Effector CD8-positive, alpha-beta T cell (primary cell): Measurements from ENCODE around the gene PHF14.

Source experiments
- DNase-seq: peaks from one replicate; lab custom pipeline; 2025; lab: John Stamatoyannopoulos, UW

Gene PHF14

GRCh38 chr7:11170863-11171568, 197.3 kb downstream of the PHF14 start:
- no peak for DNase-seq

- no peak for DNase-seq
These were observed 198.0 kb downstream of the PHF14 start for GRCh38 chr7:11171569-11172192.

GRCh38 chr7:11172835-11173234, 199.2 kb downstream of the PHF14 start:
- no peak for DNase-seq

DNA sequence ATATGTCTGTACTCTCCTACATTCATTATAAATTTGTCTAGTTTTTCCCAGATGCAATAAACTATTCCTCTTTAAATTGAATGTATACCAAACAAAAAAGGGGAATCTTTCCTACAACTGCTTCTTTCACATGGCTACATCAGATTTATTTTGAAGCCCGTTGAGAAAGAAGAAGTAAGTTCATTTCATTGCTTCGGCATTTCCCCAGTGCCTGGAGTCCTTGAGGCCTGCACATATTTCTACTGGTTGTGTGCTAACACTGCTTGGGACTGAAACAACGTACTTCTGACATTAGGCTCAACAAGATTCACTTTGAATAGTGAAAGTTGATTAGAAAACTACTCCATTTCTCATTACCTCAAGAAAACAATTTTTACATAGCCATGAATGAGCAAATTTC, 201.7 kb downstream of the PHF14 start:
- no peak for DNase-seq

- DNase-seq = no peak
These were observed 202.2 kb downstream of the PHF14 start for GRCh38 chr7:11175887-11176286.

DNA sequence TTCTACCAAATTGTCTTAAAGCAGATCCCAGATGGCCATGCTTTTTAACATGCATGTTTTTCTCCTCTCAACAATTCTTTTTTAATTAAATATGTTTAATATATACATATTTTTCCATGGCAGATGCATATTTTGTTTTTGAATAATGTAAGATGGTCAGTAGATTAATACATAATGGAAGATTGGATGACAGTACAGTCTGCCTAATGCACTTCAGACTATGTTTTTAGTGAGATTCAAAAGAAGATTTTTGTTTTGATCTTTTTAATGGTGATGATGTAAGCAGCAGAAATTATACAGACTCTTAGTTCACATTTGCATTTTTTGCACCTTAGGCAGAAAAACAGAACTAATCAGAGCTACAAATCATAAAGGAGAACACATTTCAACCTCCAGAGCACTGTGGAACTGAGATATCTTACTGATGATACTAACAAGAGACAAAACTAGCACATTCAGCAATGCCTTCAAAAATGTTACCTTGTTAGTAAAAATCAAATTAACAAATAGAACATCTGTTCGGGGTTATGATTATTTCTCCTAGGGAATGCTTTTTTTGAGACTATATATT, 203.4 kb downstream of the PHF14 start:
- DNase-seq = no peak

GRCh38 chr7:11177793-11178192, 204.1 kb downstream of the PHF14 start:
- no peak for DNase-seq

- no peak for DNase-seq
These were observed 207.9 kb downstream of the PHF14 start for GRCh38 chr7:11181590-11181989.

GRCh38 chr7:11182736-11183135, 209.1 kb downstream of the PHF14 start:
- DNase-seq = no peak

- no peak for DNase-seq
These were observed 211.6 kb downstream of the PHF14 start for GRCh38 chr7:11185179-11185815.

GRCh38 chr7:11188529-11189310, 215.0 kb downstream of the PHF14 start:
- DNase-seq = no peak

DNA sequence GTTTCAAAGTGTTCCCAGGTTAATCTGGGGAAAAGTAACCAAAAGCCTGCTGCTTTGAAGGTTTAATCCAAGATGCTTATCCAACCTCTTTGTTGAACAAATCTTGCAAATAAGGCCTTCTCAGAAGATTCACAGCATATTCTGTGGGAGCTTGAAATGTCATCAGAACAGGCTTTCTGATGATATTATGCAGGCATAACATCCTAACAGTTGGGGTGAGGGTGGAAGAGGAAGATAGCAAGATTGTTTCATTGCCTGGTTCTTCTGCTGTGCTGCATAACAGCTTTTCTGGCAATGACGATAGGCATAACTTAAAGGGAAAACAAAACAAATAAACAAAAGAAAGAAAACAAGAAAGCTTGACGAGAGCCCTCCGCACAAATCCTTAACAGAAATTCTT, 217.4 kb downstream of the PHF14 start:
- no peak for DNase-seq

DNA sequence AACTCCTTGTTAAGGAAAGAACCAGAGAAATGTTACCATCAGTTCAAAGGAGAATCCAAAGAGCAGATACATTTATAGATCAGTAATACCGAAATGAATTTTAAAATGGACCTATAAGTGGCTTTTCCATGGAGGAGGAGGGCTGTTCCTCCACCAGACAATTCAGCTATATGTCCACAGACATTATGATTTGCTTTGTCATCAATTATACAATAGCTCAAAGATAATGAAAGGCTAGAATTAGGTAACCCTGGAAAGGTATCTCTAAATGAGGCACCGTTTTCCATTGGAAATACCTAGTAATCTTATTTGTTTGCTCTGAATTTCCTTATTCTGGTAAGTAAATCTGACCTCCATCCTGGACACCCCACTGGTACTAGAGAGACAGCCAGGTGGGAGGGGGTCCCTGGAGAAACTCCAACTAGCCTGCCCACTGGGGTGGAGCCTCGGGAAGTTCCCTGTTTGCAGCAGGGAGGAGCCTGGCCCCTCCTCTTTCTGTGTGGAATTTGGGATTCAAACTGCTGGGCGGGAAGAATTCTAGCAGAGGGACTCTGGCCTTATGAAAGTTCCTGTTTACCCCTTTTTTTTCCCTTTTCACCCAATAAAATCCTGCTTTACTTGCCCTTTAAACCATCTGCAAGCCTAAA, 218.0 kb downstream of the PHF14 start:
- DNase-seq = no peak

DNA sequence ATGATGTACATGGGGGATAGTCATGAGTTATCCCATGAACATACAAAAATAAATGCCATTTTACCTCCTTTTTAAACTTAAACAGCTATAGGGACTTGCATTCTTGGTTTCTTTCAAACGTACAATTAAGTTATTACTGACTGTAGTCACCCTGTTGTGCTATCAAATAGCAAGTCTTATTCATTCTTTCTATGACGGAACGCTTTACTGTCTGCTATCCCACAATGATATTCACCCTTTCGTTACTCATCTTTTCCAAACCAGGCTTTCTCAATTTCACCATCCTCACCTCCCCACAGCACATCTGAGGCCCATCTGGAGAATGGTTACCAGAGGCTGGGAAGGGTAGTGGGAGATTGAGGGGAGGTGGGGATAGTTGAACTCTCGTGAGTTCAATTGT, 218.8 kb downstream of the PHF14 start:
- no peak for DNase-seq

DNA sequence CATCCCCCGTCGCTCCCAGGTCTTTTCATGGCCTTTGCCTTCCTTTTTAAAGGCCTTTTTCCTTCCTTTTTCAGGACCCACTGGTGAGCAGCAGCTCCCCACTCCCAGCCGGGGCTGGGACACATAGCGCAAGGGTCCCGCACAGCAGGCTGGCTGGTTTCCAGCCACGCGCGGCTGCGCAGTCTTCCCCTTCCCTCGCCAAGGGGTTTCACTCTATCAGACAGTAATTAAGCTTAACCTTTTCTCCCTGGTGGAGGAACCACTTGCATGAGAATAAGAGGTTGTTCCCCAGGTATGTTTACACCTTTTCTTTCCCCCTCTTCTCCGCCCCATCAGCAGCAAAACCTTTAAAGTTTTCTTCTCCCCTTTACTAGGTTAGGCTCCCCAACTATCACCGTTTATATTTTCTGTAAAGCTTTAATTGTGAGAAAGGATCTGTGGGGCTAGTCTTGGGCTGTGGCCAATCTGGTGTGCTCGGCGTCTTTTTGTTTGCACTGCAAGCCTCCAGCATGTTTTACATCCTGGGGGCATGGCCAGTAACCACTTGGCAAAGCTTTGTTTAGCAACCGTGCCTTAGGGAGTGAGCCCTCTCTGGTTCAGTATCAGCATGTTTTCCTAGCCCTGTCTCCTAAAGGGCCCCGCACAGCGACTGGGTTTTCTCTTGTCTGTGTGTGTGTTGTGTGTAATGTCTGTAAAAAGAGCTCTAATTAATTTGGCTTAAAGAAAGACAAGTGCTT, 219.6 kb downstream of the PHF14 start:
- no peak for DNase-seq

- DNase-seq = no peak
These were observed 220.2 kb downstream of the PHF14 start for GRCh38 chr7:11193888-11194287.

GRCh38 chr7:11194492-11194891, 220.8 kb downstream of the PHF14 start:
- no peak for DNase-seq

GRCh38 chr7:11195502-11195901, 221.8 kb downstream of the PHF14 start:
- no peak for DNase-seq

DNA sequence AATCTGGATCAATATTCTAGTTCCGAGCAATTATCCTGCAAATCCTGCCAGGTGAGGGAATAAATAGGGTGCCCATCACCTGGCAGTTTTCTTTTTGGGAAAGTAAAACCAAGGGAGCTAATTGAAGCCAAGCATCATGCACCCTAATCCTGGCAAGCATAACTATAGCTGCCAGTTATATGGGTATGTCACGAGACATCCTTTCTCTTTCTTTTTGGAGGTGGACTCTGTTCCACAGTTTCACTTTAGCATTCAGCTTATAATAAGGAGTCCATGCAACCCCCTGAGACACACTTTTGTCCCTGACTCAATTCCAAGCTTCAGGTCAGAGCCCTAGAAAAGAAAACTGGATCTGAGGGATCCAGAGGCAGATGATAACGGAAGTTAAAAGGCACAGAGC, 222.5 kb downstream of the PHF14 start:
- no peak for DNase-seq

DNA sequence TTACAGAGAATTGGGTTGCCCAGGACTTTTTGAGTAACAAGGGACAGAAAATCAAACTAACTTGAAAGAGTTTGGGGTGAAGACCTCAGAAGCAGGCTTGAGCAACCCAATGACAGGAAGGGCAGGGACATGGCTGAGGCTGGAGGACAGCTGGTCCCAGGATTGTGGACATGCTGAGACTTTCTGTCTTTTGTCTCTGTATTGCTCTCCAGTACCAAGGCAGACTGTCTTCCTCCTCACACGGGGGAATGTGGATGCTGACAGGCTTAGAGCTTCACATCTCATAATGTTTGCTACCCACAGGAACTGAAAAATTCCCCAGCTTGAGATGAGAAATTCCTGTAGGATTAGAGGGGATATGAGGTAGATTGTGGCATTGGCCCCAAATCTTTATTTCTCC, 229.6 kb downstream of the PHF14 start:
- DNase-seq = no peak

DNA sequence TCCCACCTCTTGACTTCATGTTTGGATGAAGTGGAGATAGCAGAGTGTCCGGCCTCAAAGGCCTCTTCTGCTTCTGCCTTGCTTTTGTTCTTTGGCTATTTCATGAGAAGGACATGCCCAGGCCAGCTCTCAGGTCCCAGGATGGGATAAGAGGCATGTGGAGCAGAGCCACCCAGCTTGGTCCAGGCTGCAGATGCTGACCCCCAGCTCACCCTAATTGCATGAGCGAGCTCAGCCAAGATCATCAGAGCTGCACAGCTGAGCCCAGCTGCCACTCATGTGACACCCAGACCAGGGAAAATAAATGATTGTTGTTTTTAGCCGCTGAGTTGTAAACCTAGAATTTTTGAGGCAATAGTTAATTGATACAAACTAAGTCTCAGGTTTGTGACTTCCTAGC, 230.0 kb downstream of the PHF14 start:
- no peak for DNase-seq
